Small intestine (tissue), 7 donors: Measurements from ENCODE around the gene NRXN3. TPM values are rescaled to one million over a fixed set of nuclear protein-coding genes. Genes with fewer than 3 reads are reported as not detected.
A peak's percentile ranks its signal among the peaks of the same experiment; 100 is the strongest.

ENCODE experiments used
- DNase-seq, 2 donors: peaks; one replicate each; pipeline versions ENCODE4 v3.0.0 to v3.0.0-alpha.2; 2013
- FAIRE-seq: peaks from 2 replicates; lab custom pipeline; 2012; peaks lifted over from hg19 to GRCh38; lab: Jason Lieb, UNC
- H3K27ac ChIP-seq, 3 donors: one replicate each; pipeline ENCODE4 v1.5.1; 2013; ENCODE audit warnings: low read length in 2 of 3, mild to moderate bottlenecking in 2 of 3, control low read depth in 1 of 3, inconsistent platforms in 1 of 3, low read depth in 1 of 3, moderate library complexity in 1 of 3
- H3K27me3 ChIP-seq, 3 donors: one replicate each; pipeline ENCODE4 v1.6.1; 2013; ENCODE audit warnings: low read length in 3 of 3, inconsistent platforms in 1 of 3; ENCODE audit not compliant: control insufficient read depth in 3 of 3, insufficient read depth in 3 of 3
- H3K36me3 ChIP-seq, 3 donors: one replicate each; pipeline ENCODE4 v1.6.1; 2013; ENCODE audit warnings: low read length in 3 of 3, inconsistent platforms in 1 of 3, low read depth in 1 of 3, mild to moderate bottlenecking in 1 of 3, moderate library complexity in 1 of 3; ENCODE audit not compliant: control insufficient read depth in 3 of 3, insufficient read depth in 2 of 3
- H3K4me1 ChIP-seq, 3 donors: one replicate each; pipeline ENCODE4 v1.6.1; 2013; ENCODE audit warnings: low read length in 2 of 3, inconsistent platforms in 1 of 3, low read depth in 1 of 3, mild to moderate bottlenecking in 1 of 3, moderate library complexity in 1 of 3; ENCODE audit not compliant: control insufficient read depth in 3 of 3, insufficient read depth in 2 of 3
- H3K4me3 ChIP-seq, 3 donors: one replicate each; pipeline ENCODE4 v1.5.1; 2013; ENCODE audit warnings: low read length in 3 of 3, control low read depth in 1 of 3, inconsistent platforms in 1 of 3, low read depth in 1 of 3, mild to moderate bottlenecking in 1 of 3, moderate library complexity in 1 of 3
- H3K9me3 ChIP-seq, 2 donors: one replicate each; pipeline ENCODE4 v1.6.1; 2013; ENCODE audit warnings: low read depth in 1 of 2, low read length in 1 of 2; ENCODE audit not compliant: control insufficient read depth in 2 of 2, insufficient read depth in 1 of 2
- WGBS, 3 donors: extraction: QIAGEN DNeasy Blood & Tissue Kit; methylation state at CpG; one replicate each; pipeline ENCODE4 v1.1.7; 2013; 5-methylcytosine and 5-hydroxymethylcytosine counted together
- polyA plus RNA-seq, 4 donors: library from polyadenylated mRNA; stranded (reverse) in 3 of 4; unstranded in 1 of 4; fragments of 200-250 nt in 3 of 4; fragments of 120-200 nt in 1 of 4; gene quantifications; one replicate each; pipeline versions ENCODE4 v1.2.1 to v1.2.3, GENCODE V29; 2013
- donor health status: healthy with polysubstance abuse.
- donor health status: control.
- donor health status: control.
- donor health status: Bipolar disorder and iron deficiency.
- donor health status: healthy.

Gene NRXN3
- polyA plus RNA-seq, 4 donors, result 2.3 TPM; not detected in 2

DNA sequence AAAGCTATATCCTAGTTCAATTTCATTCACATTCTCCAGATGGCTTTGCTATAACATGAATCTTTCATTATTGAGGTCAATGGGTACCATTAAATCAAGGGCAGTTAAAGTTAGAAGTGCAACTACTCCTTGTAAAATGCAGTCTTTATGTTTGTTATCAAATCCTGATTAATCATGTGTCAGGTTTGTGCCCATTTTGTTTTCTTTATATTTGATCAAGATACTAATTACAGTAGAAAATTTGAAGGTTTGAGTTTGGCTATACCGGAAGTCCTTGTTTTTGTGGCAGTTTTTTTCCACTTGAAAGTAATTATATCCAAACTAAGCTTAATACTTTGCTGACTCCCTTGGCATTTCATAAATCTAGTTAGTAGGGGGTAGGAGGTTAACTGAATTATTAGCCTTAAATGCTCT, 1528.1 kb downstream of the NRXN3 start:
- FAIRE-seq, result no peak
- Histone ChIP-seq H3K36me3 (no peaks in the 10 kb centered on the region), H3K27ac (no peak overlapping the region), H3K4me1 (peaks cover 0 to 1% (median 0%) of the 10 kb centered on the region in 3 donors), H3K27me3 (no peaks in the 10 kb centered on the region), H3K4me3 (no peak overlapping the region), H3K9me3 (no peaks in the 10 kb centered on the region)
- DNase-seq, result no peak
- WGBS, 3 donors, result 78 to 100% (median 78%) methylated on average over 1 of the region's 1 CpG

DNA sequence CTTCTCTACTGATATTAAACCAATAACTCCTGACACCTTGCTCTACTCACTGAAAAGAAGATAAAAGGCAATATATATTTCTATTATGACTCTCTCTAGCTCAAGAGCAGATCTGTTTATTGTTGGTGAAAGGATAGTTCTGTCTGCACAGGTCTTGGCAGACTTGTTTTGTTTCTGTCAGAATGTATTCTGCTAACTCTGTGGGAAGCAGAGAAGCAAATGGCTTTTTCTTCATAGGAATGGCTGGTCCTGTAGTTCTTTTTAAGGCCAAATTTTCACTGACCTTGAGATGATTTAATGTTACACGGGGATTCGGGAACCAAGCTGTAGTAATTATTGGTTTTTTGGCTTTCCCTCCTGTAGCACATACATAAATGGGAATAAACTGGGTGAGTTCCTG, 1529.0 kb downstream of the NRXN3 start:
- DNase-seq, result no peak
- no peaks in the 10 kb centered on the region for H3K36me3 ChIP-seq
- no peaks in the 10 kb centered on the region for H3K9me3 ChIP-seq
- H3K4me3 ChIP-seq, result no peak overlapping the region
- no peaks in the 10 kb centered on the region for H3K27me3 ChIP-seq
- no peak for FAIRE-seq
- WGBS, 3 donors, result 79 to 94% (median 81%) methylated on average over 2 of the region's 2 CpGs
- H3K27ac ChIP-seq, result no peak overlapping the region
- peaks cover 0 to 9% (median 0%) of the 10 kb centered on the region in 3 donors for H3K4me1 ChIP-seq

DNA sequence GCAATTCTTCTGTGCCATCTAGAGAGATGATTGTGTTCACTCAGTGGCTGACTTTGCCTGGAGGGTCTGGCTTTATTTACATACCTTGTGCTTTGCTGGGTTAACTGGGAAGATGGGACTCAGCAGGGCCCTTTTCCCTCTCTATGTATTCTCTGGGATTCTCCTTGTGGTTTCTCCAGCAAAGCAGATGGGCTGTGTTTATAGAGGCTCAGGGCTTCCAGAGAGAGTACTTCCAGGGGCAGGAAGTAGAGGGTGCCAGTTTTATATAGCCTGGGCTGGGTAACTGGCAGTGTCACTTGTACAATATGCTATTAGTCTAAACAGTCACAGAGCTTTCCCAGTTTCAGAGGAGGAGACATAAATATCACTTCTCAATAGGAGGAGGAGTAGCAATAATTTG, 1531.2 kb downstream of the NRXN3 start:
- Histone ChIP-seq H3K9me3 (no peaks in the 10 kb centered on the region), H3K36me3 (no peaks in the 10 kb centered on the region), H3K27me3 (no peaks in the 10 kb centered on the region), H3K4me3 (no peak overlapping the region), H3K4me1 (peaks cover 0 to 25% (median 0%) of the 10 kb centered on the region in 3 donors), H3K27ac (no peak overlapping the region)
- FAIRE-seq (no peak), DNase-seq (no peak)

DNA sequence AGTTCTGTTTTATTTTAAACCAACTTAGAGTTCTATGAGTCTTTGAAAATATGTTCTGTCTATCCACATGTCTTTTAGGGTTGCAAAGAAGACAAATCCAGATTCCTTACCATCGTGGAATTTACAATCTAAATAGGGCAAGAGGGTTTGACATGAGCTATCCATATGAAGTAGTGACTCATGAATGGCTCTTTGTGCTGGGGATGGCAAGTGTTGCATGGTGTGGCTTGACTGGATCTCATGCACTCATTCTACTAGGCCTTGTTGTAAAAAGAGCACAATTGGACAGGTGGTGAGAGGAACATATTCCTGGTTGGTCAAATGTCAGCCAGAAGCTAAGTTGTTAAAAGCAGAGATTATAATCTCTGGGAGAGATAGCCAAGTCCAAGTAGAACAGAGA, 1532.0 kb downstream of the NRXN3 start:
- no peak for FAIRE-seq
- Histone ChIP-seq H3K36me3 (no peaks in the 10 kb centered on the region), H3K4me1 (peaks cover 0 to 28% (median 0%) of the 10 kb centered on the region in 3 donors), H3K9me3 (no peaks in the 10 kb centered on the region), H3K27ac (no peak overlapping the region), H3K4me3 (no peak overlapping the region), H3K27me3 (no peaks in the 10 kb centered on the region)
- no peak for DNase-seq
- WGBS, 3 donors, result 61 to 68% (median 68%) methylated on average over 1 of the region's 1 CpG

DNA sequence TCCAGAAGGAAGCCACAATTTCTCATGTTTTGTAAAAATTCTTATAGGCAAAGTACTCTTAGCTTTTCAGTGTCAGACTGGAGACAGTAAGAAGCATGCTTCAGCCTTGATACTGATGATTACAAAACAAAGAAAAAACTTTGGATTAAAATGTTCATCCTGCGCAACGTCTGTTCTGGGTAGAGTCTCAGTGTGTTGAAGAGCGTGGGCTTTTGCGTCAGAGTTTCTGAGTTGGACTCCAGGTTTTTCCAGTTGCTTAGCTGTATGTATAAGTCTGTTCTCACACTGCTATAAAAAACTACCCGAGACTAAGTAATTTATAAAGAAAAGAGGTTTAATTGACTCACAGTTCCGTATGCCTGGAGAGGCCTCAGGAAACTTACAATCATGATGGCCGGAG, 1533.0 kb downstream of the NRXN3 start:
- 87 to 96% (median 92%) methylated on average over 7 of the region's 7 CpGs for WGBS, 3 donors
- FAIRE-seq, result no peak

DNA sequence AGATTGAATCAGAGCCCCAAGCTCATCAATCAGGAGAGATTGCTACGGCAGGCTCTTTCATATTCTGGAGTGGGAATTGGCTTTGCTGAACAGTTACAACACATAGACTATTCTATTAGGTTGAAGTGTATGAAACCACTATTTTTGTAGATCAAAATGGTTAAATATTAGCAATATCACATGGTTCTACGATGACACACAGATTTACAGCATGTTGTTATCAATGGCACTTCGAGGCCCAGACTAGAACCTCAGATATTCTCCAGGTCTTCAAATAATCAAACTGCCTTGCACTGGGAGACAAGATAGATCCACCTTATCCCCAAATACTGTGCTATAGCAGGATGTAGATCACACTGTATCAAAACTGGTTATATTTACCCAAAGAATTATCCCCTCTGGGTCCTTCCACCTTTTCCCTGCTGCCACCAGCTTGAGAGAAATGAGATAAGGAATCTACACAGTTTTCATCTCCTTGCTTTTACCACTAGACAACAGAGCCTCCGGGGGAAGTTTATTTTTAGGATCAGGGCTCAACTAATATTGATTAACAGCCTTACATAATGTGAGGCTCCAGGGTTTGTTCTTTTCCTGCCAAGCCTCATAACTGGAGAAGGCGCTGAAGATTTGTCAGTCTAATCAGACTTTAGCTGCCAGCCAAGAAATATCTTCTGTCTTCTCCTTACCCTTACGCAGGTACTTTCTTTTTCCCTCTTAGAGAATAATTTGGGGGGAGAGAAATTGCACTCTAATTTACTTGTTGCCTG, 1534.1 kb downstream of the NRXN3 start:
- DNase-seq, result peak in 1 of 2 donors; percentile 60
- Histone ChIP-seq H3K36me3 (no peaks in the 10 kb centered on the region), H3K27me3 (no peaks in the 10 kb centered on the region), H3K4me3 (no peak overlapping the region), H3K27ac (no peak overlapping the region), H3K4me1 (peaks cover 0 to 28% (median 0%) of the 10 kb centered on the region in 3 donors), H3K9me3 (no peaks in the 10 kb centered on the region)
- 21 to 48% (median 26%) methylated on average over 6 of the region's 6 CpGs for WGBS, 3 donors
- no peak for FAIRE-seq

More for the DNA sequence above, 1533.0 kb downstream of the NRXN3 start:
- H3K36me3 ChIP-seq, result no peaks in the 10 kb centered on the region
- no peaks in the 10 kb centered on the region for H3K9me3 ChIP-seq
- no peak overlapping the region for H3K27ac ChIP-seq
- DNase-seq, result no peak
- H3K4me3 ChIP-seq, result no peak overlapping the region
- peaks cover 0 to 28% (median 0%) of the 10 kb centered on the region in 3 donors for H3K4me1 ChIP-seq
- no peaks in the 10 kb centered on the region for H3K27me3 ChIP-seq

DNA sequence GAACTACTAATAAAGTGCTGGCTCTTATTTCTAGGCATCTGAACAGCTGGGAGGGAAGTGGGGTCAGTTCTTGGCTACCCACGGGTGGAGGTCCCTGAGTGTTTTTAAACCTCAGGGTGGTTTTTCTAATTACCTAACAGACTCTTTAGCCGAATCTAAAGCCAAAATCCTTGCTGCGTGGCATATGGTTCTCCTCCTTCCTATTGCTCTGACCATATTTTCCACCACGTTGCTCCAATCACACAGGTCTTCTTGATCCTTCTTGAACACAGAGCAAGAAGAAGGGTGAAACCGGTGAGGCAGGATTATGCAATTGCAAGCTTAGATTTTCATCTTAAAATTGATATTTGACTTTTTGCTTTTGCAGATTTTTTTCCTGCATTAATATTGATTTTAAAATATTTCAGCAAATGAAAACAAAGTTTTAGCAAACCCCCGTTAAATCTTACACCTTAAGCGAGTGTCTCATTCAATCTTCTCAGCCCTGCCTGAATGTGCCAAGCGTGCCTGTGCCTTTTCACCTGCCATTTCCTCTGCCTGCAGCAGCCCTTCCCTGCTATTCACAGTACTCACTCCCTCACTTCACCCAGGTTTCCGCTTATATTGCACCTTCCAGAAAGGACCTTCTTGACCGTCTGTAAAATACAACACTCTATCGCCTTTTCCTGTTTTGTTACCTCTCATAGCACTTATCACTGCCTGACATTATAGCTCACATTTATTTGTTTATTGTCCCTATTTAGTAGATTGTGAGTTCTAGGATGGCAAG, 1535.1 kb downstream of the NRXN3 start:
- DNase-seq, result peak; percentile 14 to 26
- Histone ChIP-seq H3K9me3 (no peaks in the 10 kb centered on the region), H3K4me1 (peaks cover 0 to 28% (median 0%) of the 10 kb centered on the region in 3 donors), H3K27me3 (no peaks in the 10 kb centered on the region), H3K36me3 (no peaks in the 10 kb centered on the region), H3K4me3 (no peak overlapping the region), H3K27ac (no peak overlapping the region)
- FAIRE-seq, result no peak
- WGBS, 3 donors, result 24 to 52% (median 39%) methylated on average over 11 of the region's 11 CpGs

DNA sequence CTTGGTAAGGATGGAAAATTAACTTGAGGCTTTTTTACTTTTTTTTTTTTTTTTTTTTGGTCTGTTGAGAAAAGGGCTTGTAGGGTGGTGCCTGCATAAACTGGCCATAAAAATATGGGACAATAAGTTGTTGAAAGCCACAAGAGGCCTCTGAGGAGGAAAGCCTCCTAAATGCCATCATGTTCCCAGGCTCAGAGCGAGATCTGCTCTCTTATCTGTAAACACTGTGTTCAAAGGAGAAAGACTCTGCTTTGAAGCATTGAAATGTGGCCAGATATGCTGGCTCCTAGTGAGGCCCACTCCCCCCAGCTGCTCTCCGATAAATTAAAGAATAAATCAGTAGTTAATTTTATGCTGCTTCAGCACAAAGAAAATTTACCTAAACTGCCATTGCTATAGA, 1536.2 kb downstream of the NRXN3 start:
- FAIRE-seq (no peak), DNase-seq (peak in 1 of 2 donors; percentile 17)
- Histone ChIP-seq H3K27me3 (no peaks in the 10 kb centered on the region), H3K27ac (no peak overlapping the region), H3K36me3 (no peaks in the 10 kb centered on the region), H3K9me3 (no peaks in the 10 kb centered on the region), H3K4me3 (no peak overlapping the region), H3K4me1 (peaks cover 0 to 28% (median 0%) of the 10 kb centered on the region in 3 donors)
- WGBS, 3 donors, result 11 to 38% (median 29%) methylated on average over 2 of the region's 2 CpGs
